SK-N-SH treated with all-trans-retinoic acid at 6 μM for 48 hours (cell line): ENCODE measurements around the gene ZRSR2.

Source experiments
- BACH2 ChIP-seq: fragments of 250-450 bp; sonication (Bioruptor Pico); IDR thresholded peaks from 2 replicates; pipeline ENCODE4 v1.9.0; 2021; ENCODE audit warnings: mild to moderate bottlenecking, borderline replicate concordance
- ISL1 ChIP-seq: fragments of 250-450 bp; sonication (Bioruptor Pico); IDR thresholded peaks from 2 replicates; pipeline ENCODE4 v2.1.2; 2022; ENCODE audit warnings: mild to moderate bottlenecking, moderate library complexity
- OSR1 ChIP-seq: fragments of 250-450 bp; sonication (Bioruptor Pico); IDR thresholded peaks from 2 replicates; pipeline ENCODE4 v1.8.0; 2022; ENCODE audit warnings: moderate library complexity, mild to moderate bottlenecking, inconsistent platforms
- PATZ1 ChIP-seq: fragments of 250-450 bp; sonication (Bioruptor Pico); IDR thresholded peaks from 2 replicates; pipeline ENCODE4 v1.8.0; 2020; ENCODE audit warnings: mild to moderate bottlenecking, moderate library complexity, borderline replicate concordance
- TCF4 ChIP-seq: fragments of 250-450 bp; sonication (Bioruptor Pico); IDR thresholded peaks from 2 replicates; pipeline ENCODE4 v1.8.0; 2021; ENCODE audit warnings: mild to moderate bottlenecking, moderate library complexity, borderline replicate concordance
- ZFP30 ChIP-seq: fragments of 450-650 bp; formaldehyde crosslinking; IDR thresholded peaks from 2 replicates; pipeline ENCODE4 v1.5.0; 2022; ENCODE audit warnings: mild to moderate bottlenecking, moderate library complexity
- ZNF565 ChIP-seq: fragments of 450-650 bp; formaldehyde crosslinking; conservative IDR thresholded peaks from 2 replicates; pipeline ENCODE4 v1.5.0; 2020; ENCODE audit warnings: low read depth, mild to moderate bottlenecking, moderate library complexity
- ZNF70 ChIP-seq: fragments of 450-650 bp; formaldehyde crosslinking; IDR thresholded peaks from 2 replicates; pipeline ENCODE4 v1.5.0; 2020; ENCODE audit warnings: mild to moderate bottlenecking, moderate library complexity
- ZNF8 ChIP-seq: fragments of 450-650 bp; formaldehyde crosslinking; IDR thresholded peaks from 2 replicates; pipeline ENCODE4 v1.5.0; 2020; ENCODE audit warnings: mild to moderate bottlenecking, moderate library complexity

GRCh38 chrX:15849555-15849954, 59.3 kb downstream of the ZRSR2 start:
- TF ChIP-seq BACH2 (CRISPR knock-in tag) = no peak
- no peak for TF ChIP-seq TCF4 (CRISPR knock-in tag)
- TF ChIP-seq PATZ1 (CRISPR knock-in tag) = no peak
- no peak for TF ChIP-seq ISL1 (CRISPR knock-in tag)
- TF ChIP-seq ZNF565 (CRISPR knock-in tag) = no peak
- TF ChIP-seq ZFP30 (CRISPR knock-in tag) = no peak
- no peak for TF ChIP-seq ZNF8
- TF ChIP-seq ZNF70 (CRISPR knock-in tag) = no peak
- TF ChIP-seq OSR1 (CRISPR knock-in tag) = no peak
